Left renal cortex interstitium (tissue), 4 donors: ENCODE data around the gene EFHC2. TPM values are rescaled to one million over a fixed set of nuclear protein-coding genes. Genes with fewer than 3 reads are reported as not detected.
"Not testable (repeated sequence)": the region's sequence is repeated elsewhere in the genome, so short reads cannot be mapped to it uniquely, and the experiment has no call there.

ENCODE experiments used
- DNase-seq, 4 donors: peaks; one replicate each; pipeline ENCODE4 v3.0.0-alpha.2; 2013; ENCODE audit warnings: low read depth in 4 of 4, low spot score in 2 of 4, missing footprints in 1 of 4
- polyA plus RNA-seq, 4 donors: library from polyadenylated mRNA; unstranded; fragments of 120-200 nt; gene quantifications; one replicate each; pipeline ENCODE4 v1.2.1, GENCODE V29; 2013; ENCODE audit not compliant: insufficient read length in 4 of 4

Gene EFHC2
- polyA plus RNA-seq, 4 donors, result 7.8 to 10.8 (median 9.1) TPM

DNA sequence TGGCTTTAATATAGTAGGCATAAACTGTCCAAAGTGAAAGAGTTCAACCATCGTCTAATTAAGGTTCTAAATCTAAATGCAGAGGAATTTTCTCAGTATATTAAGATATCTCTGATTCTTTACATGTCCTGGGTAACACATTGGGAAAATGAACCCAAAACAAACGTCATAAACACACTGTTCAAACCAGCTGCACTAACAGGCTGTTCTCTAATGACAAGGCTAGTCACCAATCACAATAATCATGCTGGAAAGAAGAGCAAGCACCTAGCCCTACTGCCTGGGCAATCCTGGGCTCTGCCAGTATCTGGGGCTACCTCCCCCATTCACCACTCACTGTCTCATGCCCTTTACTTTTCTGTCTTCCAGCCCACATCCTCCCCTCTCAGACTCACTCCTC is 107.9 kb downstream of the EFHC2 start:
- DNase-seq, result no peak

DNA sequence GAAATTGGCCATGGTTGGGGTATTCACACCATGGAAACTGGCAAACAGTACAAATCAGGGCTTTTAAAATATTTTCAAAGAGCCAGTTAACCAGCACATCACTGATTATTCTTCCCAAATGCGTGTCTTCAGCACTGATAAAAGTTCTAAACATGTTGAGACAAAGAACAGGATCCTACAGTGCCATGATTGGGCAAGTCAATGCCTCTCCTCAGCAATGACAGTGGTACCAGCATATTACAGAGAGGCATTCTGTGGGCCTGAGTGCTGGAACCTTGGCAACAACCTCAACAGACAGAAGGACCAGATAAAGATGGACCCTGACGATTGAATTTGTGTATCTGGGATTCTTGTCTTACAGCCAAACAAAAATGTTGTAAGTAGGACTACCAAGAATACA is 108.9 kb downstream of the EFHC2 start:
- DNase-seq, result no peak

DNA sequence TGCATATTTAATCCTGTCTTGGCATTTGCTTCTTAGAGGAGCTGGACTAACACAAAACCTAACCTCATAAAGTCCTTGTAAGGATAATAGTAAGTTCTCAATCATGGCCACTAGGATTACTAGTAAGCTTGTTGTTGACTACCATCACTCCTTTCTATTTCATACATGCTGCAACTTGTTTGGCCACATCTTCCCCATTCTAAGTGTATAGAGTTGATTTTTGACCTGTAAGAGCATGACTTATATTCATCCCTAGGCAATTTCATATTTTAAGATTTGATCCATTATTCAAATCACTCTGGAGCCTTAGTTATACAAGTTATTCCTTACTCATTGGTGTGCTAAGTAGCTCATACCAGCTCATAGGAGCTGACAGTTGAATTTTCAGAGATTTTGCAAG is 109.4 kb downstream of the EFHC2 start:
- DNase-seq, result no peak

DNA sequence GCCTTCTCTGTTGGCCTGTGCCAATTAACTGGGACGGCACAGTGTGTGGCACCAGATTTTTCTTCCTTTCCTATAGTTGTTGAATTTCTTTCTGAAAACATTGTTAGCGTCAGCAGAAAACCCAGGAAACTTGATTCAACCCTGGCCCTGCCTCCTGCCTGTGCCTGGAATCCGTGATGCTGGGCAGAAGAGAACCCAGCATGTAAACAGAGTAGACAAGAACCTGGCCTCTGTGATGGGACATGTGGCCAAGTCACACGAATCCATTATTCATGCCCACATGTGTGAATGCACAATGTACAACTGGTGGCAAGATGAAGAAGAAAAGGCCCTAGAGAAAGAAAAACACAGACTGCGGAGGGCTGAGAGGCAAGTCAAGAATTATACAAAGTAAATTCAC is 111.4 kb downstream of the EFHC2 start:
- no peak for DNase-seq

DNA sequence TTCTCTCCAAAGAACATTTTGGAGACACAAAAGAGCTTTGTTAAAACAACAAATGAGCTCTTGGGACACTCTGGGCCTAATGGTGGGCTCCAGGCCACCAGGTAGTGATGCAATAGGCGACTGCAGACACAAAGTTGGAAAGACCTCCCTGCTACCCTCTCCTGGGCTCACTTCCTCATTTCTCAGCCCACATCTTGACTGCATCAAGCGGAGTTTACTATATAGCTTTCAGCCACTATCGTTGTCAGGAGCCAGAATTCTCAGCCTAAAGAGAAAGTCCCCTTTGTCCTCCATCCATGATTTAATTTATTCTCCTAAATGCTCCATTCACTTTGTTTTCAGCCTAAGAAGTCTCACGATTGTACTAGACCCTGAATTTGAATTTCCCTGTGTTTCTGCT is 114.9 kb downstream of the EFHC2 start:
- no peak for DNase-seq

DNA sequence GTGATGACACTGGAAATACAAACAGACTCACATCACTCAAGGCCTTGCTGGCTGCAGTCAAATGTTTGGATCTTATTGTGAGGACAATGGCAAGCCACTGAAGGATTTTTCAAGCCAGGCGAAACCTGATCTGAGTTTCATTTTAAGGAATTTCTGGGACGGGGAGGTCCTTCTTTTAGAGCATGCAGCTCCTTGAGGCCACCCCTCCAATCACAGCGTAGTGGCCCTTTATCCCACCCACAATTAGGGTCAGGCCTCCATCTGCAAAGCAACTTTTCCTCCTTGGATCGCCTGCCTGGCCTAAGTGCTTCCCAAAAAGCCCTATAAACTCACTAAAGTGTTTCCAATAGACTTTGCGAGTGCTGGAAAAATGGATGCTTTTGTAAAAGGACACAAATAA is 115.5 kb downstream of the EFHC2 start:
- no peak for DNase-seq

DNA sequence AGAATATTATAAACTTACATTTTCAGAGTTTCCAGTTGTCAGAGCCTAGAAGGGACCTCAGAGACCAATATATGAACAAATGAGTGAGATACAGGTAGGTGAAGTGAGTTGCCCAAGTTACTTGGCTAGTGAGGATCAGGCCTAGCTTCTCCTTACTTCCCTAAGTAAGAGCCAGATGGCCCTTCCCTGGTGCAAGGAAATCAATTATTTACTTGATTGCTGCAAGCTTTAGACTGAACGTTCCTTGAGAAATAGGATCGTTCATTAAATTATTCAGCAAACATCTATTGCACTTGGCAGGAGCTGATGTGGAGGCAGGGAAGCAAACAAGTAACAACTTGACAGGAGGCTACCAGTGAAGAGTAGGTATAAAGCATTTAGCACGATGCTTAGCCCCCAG is 117.8 kb downstream of the EFHC2 start:
- DNase-seq, result no peak

DNA sequence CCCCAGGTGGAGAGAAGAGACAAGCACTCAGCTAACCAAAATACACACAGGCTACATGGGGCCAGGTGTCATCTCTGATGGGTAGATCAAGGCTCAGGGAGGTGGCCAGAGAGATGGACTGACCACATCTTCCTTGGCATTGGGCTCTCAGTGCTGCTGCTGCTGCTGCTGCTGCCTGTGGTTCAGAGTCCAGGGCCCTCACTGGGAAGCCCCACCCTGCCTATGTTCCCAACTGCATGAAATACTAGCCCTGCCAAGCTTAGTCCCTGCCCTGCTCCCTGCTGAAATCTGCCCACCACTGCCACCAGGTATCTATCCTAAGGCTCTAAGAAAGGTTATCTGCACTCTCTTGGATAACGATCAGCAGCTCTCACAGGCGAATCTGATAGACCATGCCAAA is 118.7 kb downstream of the EFHC2 start:
- no peak for DNase-seq

DNA sequence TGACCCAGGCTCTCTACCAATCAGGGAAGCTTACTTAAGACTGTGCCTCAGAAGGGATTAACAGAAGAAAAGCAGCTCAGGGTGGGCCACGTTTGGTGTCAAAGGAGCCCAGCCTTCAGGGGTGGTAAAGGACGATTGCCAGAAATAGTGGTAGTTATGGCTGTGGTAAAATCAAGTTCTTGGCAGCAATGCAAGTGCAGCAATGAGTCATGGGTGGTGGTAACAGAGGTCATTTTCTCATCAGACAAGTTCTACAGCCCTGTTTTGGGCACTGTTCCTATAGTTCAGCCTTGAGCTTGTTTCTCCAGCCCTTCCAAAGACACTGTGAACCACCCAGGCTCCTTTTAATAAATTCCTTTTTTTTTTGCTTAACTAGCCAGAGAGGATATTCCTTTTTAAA is 120.3 kb downstream of the EFHC2 start:
- DNase-seq, result no peak

DNA sequence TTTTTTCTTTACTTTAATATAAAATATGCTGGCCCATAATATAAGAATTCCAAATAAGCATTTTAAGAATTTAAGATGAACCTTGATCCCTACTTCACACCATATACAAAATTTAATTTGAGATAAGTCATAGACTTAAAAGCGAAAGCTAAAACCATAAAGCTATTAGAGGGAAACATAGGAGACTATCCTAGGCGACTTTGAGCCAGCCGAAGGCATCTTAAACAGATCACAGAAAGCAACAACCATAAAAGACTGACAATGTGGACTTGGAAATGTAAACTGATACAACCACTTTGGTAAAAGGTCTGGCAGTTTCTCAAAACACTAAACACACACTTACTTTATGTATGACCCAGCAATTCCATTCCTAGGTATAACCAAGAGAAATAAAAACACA is 125.0 kb downstream of the EFHC2 start:
- no peak for DNase-seq

DNA sequence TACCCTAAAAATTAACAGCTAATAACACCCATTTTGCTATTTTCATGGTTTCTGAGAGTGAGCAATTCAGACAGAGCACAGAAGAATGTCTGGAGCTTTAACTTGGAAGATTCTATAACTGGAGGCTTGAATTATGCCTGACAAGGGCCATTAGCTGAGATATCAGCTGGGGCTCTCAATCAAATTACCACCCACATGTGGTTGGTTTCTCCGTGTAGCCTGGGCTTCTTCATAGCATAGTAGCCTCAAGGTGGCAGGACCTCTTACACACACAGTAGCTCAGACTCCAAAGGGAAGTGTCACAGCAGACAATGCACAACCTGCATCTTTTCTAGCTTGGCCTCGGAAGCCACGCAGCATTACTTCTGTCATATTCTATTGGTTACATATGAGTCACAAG is 127.3 kb downstream of the EFHC2 start:
- no peak for DNase-seq

DNA sequence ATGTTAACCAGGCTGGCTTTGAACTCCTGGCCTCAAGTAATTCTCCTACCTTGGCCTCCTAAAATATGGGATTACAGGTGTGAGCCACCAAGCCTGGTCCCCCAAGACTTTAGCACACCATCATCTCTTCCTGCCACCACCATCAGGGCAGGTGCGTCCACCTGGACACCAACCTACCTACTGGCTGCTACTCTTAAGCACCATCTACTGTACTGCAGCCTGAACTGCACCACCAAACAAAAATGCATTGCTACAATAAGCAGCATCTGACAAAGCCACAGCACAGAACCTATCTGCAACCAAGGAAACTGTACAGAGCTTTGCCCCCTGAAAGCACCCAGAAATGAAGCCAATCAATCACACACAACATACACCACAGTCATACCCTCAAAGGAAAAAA is 139.7 kb downstream of the EFHC2 start:
- DNase-seq, result no peak

DNA sequence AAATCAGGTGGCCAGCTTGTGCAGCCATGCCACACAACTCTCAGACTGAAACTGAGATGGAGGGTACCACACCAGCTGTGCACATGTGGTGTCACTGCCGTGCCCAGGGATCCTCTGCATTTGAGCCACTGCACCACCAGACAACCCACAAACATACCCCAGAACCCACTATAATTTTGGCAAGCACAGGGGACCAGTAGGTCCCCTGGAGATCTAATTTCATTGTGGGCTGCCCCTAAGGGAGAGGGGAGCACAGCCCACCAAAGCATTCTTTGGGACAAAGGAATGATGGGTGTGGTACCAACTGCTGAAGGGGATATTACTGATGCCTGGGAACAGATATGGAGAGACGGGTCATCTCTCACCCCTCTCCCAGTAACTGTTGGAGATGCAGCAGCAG is 140.9 kb downstream of the EFHC2 start:
- no peak for DNase-seq

DNA sequence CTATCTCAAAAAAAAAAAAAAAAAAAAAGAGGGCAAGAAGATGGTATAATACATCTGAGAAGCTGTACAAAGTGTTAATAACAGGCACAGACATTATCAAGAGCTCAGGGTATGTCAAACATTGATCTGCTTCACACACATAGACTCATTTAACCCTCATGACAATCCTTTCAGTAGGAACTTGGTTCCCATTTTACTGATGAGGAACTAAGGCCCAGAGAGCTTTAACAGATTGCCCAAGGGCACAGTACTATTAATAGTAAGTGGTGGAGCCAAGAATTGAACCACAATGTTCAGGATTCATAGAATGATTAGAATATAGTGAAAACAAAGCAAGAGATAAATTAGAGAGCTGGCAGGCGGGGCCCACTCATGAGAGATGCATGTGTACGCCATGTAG is 154.4 kb downstream of the EFHC2 start:
- DNase-seq, result no peak

DNA sequence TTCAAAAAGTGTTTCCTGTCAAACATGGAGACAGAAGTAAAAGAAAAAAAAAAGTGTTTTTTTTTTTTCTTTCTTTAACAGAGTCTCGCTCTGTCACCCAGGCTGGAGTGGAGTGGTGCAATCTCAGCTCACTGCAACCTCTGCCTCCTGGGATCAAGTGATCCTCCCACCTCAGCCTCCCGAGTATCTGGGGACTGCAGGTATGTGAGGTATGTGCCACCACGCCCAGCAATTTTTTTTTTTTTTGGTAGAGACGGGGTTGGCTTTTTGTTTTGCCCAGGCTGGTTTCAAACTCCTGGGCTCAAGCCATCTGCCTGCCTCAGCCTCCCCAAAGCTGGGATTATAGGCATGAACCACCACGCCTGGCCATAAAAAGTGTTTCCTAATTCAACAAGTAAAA is 155.6 kb downstream of the EFHC2 start:
- not testable (repeated sequence) for DNase-seq

DNA sequence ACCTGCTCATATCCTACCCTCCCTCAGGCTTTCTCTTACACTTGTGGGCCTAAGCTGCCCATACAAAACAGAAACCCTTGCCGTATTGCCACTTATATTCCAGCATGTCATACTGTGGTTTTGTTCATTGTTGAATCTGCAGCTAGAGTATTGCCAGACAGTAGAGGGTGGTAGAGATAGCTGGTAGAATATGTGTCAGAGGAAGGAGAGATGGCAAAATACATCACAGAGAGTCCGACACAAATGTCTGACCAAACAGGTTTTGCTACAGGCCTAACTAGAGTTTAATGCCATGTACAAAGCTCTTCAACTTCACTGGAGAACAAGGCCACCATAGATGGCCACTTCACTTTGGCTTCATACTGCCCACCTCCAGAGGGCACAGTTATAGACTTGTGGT is 160.1 kb downstream of the EFHC2 start:
- no peak for DNase-seq

DNA sequence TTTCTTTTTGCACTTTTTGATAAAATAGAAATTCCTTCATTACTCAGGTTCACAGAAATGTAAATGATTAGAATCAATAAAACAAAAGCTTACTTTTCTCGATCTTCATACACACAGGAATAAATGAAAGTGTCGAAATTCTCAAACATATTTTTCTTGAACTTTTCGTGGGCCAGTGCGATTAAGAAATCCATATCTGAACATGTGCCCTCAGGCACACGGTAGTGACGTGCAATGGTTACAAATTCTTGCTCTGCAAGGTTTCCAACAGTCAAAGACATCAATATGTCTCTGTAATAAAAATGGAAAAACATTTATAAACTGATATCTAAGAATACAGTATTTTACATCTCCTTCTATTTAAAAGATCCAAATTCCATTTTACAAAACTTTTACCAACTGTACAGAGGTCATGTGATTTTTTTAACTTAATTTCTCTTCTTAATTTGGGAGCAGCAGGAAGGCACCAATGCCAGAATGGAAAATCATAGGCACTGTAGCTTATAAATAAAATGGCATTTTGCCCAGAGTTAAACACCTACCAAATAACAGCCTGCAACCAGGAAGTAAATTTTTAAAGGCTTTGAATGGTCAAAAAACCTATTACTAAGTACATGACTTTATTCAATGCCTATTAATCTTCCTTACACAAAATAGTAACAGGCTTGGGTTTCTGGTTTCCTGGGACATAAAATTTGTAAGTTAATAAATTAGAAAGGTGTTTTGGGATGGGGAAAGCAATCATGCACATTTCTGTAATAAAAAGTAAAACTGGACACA is 165.0 kb downstream of the EFHC2 start:
- DNase-seq, result no peak

DNA sequence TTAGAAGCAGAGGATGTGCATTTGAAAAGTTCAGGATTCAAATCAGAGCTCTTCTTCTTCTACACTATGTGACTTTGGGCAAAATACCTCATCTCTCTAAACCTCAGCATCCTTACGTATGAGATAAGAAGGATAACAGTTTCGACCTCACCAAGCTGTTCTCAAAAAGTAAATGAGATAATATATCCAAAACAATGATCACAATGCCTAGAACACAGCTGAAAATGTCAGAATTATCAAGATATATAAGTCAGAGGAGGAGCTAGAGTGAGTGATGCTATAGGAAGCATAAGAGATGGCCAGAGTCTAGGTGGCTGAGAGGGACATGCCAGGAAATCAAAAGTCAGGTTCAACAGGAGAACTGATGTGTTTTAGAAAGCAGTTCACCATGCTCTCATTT is 168.0 kb downstream of the EFHC2 start:
- DNase-seq, result no peak

DNA sequence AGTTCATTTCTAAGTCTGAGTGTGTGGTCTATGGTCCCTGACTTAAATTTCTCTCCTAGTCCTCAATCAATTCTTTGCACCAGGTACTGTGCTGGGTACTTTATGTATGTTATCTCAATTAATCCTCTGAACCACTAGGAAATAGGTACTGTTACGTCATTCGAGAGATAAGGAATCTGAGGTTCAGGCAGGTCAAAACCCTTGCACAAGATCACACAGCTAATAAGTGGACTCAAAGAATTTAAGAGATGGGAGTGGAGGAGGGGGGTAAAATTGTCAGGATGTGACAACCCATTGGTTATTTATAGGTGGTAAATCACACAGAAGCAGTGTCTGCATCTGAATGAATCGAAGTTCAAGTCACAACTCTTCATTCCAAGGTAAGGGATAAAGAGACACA is 169.4 kb downstream of the EFHC2 start:
- DNase-seq, result no peak

DNA sequence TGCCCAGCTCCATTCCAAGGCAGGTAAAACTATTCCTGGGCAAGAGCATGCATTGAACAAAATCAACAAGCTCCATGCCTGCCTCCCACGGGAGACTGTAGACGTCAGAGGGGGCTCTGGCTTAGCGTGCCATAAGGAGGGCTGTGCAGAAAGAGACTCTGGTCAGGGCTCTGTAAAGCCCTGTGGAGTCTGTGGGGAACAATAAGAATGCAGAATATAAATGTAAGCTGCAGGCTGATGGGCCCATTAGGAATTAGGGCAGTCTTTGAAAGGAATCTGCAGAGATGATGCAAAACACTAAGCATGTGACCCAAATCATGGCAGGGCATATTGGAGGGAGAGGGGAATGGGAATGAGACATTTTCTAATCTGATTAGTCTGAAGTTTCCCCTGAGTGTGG is 170.3 kb downstream of the EFHC2 start:
- no peak for DNase-seq

DNA sequence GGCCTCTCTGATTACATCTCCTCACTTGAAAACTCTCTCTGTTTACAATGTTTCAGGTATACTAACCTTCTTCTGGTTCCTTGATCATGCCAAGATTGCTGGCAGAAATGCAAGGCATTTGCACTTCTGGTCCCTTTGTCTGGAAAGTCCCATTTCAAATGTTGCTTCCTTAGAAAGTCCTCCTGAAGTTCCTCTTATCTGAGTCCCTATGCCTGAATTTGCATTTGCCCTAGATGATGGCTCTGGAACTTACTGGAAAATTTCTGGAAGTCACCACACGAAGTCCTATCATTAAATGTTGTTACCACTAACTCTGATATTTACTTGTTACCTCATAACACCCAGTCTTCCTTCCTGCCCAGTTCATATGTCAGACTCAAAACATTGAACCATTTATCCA is 176.4 kb downstream of the EFHC2 start:
- no peak for DNase-seq

DNA sequence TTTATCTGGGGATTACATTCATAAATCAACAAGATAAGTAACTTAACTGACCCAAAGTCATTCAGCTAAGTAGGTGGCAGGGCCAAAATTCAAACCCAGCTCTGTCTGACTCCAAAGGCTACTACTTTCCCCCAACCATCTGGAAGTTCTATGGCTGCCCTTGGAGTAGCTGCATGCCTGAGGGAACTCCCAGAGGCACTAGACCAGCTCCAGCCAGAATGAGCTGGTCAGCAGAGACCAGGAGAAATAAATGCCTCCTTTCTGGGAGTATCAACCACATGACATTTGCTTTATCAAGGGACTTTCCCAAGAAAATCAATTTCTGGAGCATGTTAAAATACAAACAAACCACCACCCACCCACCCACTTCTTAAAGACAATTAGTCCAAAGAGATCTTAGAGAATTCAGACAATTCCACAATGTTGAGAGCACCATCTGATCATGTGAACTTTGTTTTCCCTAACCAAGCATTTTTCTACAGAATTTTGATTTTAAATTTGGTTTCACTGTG is 180.5 kb downstream of the EFHC2 start:
- DNase-seq, result no peak

DNA sequence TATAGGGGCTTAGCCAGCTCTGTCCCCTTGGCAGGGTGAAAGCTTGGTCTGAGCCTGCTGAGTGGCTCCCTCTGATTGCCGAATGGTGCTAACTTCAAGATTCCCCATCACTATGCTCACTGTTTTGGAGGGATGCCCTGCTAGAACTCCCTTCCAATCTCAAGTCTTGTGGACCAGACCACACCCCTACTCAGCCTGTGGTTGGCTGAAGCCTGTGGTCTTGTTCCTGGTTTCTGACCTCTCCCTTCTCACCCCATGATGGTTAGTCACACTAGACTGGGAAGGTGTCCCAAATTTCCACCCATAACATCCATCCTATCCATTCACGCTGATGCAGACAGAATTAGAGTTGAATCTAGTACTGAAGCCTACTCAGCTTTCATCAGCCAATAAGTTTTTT is 185.6 kb downstream of the EFHC2 start:
- DNase-seq, result no peak
